HFFc6 (cell line): ENCODE data around the gene CBS. TPM values are rescaled to one million over a fixed set of nuclear protein-coding genes. Genes with fewer than 3 reads are reported as not detected.
A peak's percentile ranks its signal among the peaks of the same experiment; 100 is the strongest.
"Not testable (repeated sequence)": the region's sequence is repeated elsewhere in the genome, so short reads cannot be mapped to it uniquely, and the experiment has no call there.

Experiments used
- DNase-seq: peaks from one replicate; pipeline ENCODE4 v3.0.0-alpha.2; 2018
- H3K27ac Mint-ChIP-seq: 2 replicates; pipeline ENCODE4 v1.8.0; 2020; ENCODE audit warnings: mild to moderate bottlenecking, mixed read lengths
- H3K27me3 Mint-ChIP-seq: 2 replicates; pipeline ENCODE4 v1.8.0; 2021; ENCODE audit warnings: mild to moderate bottlenecking, moderate library complexity, mixed read lengths; ENCODE audit not compliant: insufficient read depth
- H3K36me3 Mint-ChIP-seq: 2 replicates; pipeline ENCODE4 v1.8.0; 2021; ENCODE audit warnings: low read depth, mixed read lengths
- H3K4me1 Mint-ChIP-seq: 2 replicates; pipeline ENCODE4 v1.8.0; 2020; ENCODE audit warnings: low read depth, mixed read lengths
- H3K4me3 Mint-ChIP-seq: 2 replicates; pipeline ENCODE4 v1.8.0; 2020; ENCODE audit warnings: mild to moderate bottlenecking, moderate library complexity, mixed read lengths
- H3K9me3 Mint-ChIP-seq: 2 replicates; pipeline ENCODE4 v1.8.0; 2020; ENCODE audit warnings: mild to moderate bottlenecking, mixed read lengths
- long read RNA-seq: library from polyadenylated mRNA; unstranded; transcript quantifications from one replicate; pipeline ENCODE4 v2.0.0, GENCODE V29; 2019
- total RNA-seq, 6 experiments: library from RNA; stranded (reverse); fragmentation: NEBNext Ultra II Directional; extraction: Animal tissue kit (Norgen Biotek cat#: 25700); gene quantifications; 2 replicates in 1 of 6; 3 replicates in 5 of 6; pipeline ENCODE4 v1.2.3, GENCODE V29; 2021

CBS gene
- 10 to 100 TPM; 39.8 to 57.0 (median 44.5) TPM for total RNA-seq
- long read RNA-seq, transcript CBS-204 (17 exons, 2,605 nt): major isoform, 84 of 129 reads
- long read RNA-seq, transcript CBS-201 (17 exons, 2,583 nt): minor isoform, 9 of 129 reads
- long read RNA-seq, partial matches to known transcripts: 18 of 129 reads
- long read RNA-seq, other reads (novel, unspliced or antisense): 15 of 129 reads

DNA sequence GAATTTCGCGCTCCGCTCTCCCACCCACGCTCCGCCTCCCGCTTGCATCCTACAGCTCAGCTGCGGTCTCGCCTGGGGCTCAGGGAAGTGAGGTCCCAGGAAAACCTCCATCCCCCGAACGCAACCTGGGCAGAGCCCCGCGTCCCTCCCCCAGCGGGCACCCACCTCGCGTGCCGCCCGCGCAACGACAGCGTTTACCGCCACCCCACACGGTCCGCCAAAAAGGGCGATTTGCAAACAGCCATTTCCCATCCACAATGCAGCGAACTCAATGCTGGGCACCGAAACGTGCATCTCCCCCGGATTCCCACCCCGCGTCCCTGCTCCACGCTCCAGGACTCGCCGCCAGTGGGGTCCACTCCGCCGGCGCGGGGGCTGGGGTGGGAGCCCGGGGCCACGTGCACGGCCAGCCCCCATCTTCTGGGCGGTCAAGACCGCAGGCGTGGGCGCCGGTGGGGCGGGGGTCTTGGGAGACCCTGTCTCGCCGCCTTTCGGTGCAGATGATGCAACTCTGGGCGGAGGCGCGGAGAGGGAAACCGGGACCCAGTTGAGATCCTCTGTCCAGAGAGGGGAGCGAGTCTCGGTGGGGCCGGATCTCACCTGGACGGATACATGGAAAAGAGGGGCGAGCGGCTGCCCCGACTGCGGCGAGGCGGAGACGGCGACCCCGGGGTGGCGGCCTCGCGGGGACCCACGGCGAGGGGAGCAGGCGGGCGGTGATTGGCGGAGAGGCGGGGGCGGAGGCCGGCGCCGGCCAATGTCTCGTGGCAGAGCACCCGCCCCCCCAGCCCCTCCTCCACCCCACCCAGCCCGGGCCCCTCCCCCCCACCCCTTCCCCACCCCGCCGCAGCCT lies at the start of gene CBS:
CBS (minus strand) TSS at position 666 of the 853 bp plus-strand sequence. CDS start 3,642 bp downstream, outside the sequence.
- H3K36me3 Mint-ChIP-seq, H3K27ac Mint-ChIP-seq, H3K9me3 Mint-ChIP-seq, H3K4me3 Mint-ChIP-seq, DNase-seq, H3K27me3 Mint-ChIP-seq, H3K4me1 Mint-ChIP-seq: not testable (repeated sequence)

DNA sequence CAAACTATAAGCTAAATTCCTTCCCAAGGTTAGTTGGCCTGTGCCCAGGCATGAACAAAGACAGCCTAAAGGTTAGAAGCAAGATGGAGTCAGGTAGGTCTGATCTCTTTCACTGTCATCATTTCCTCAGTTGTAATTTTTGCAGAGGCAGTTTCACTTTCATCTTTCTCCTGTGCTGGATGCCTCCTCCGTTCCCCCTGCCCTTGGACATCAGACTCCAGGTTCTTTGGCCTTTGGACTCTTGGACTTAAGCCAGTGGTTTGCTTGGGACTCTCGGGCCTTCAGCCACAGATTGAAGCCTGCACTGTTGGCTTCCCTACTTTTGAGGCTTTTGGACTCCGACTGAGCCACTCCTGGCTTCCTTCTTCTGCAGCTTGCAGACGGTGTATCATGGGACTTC lies 40.3 kb upstream of the CBS start:
- DNase-seq, H3K27me3 Mint-ChIP-seq, H3K9me3 Mint-ChIP-seq, H3K4me3 Mint-ChIP-seq, H3K36me3 Mint-ChIP-seq, H3K27ac Mint-ChIP-seq, H3K4me1 Mint-ChIP-seq: not testable (repeated sequence)

DNA sequence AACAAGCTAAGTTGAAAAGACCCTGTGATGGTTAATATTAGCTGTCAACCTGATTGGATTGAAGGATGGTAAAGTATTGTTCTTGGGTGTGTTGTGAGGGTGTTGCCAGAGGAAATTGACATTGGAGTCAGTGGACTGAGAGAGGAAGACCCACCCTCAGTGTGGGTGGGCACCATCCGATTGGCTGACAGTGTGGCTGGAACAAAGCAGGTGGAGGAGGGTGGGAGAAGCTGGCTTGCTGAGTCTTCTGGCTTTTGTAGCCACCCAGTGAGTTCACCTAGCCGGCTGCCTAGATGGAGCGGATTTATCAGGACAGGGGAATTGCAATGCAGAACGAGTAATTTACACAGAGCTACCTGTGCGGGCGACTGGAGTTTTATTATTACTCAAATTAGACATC lies 38.8 kb upstream of the CBS start:
- not testable (repeated sequence) for DNase-seq, H3K4me3 Mint-ChIP-seq, H3K9me3 Mint-ChIP-seq, H3K27me3 Mint-ChIP-seq, H3K4me1 Mint-ChIP-seq, H3K27ac Mint-ChIP-seq, H3K36me3 Mint-ChIP-seq

DNA sequence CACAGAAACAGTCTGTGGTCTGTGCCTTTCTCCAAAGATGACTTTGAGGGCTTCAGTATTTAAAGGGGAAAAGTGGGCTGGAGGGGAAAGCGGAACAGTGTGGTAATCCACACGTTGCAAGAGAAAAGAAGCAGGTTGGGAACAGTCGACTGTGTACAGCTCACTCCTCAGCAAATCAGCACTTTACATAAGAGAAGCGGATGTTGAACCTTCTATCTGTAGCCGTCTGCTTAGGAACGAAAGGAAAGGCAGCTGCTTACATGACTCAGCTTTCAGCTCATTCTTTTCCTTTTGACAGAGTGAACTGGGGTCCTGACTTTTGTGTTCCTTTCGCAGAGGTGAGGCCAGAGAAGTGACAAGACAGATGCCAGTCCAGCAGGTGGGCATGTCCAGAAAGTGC lies 33.4 kb upstream of the CBS start:
- not testable (repeated sequence) for H3K27ac Mint-ChIP-seq, H3K4me1 Mint-ChIP-seq, H3K9me3 Mint-ChIP-seq, H3K4me3 Mint-ChIP-seq, H3K27me3 Mint-ChIP-seq, DNase-seq, H3K36me3 Mint-ChIP-seq

DNA sequence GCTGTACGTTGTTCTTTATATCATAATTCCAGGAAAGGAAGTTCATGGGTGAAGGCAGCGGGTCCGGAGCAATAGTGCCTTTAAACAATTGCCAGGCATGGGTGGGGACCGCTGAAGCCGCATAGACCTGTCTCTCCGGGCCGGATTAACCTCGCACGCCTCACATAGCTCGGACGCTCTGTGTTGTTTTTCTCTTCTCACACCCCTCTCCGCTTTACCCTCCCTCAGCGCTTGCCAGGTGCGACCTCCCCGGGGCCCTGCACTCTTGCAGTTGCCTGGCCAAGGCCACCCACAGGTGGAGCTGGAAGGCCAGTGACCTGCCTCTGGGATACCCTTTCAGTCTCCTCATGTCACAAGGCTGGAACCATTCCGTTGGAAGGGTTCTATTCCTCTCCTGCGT lies 32.5 kb upstream of the CBS start:
- H3K36me3 Mint-ChIP-seq, H3K9me3 Mint-ChIP-seq, H3K27me3 Mint-ChIP-seq, H3K4me1 Mint-ChIP-seq, H3K27ac Mint-ChIP-seq, H3K4me3 Mint-ChIP-seq, DNase-seq: not testable (repeated sequence)

DNA sequence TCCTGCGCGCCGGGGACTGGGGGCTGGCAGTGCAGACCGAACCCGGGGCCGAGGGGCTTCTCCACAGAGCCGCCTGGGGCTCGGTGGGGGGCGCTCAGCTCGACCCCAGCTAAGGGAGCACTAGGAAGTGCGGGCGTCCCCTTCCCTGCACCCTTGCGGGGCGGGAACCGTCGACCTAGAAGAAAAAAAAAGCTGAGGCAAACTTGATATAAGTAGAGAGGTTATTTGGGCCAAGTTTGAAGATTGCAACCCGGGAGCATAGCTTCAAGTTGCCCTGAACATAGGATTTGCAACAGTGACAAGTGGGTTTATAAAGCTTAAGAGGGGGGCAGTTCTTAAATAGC lies 32.1 kb upstream of the CBS start:
- not testable (repeated sequence) for H3K4me1 Mint-ChIP-seq, H3K27ac Mint-ChIP-seq, DNase-seq, H3K9me3 Mint-ChIP-seq, H3K27me3 Mint-ChIP-seq, H3K4me3 Mint-ChIP-seq, H3K36me3 Mint-ChIP-seq

DNA sequence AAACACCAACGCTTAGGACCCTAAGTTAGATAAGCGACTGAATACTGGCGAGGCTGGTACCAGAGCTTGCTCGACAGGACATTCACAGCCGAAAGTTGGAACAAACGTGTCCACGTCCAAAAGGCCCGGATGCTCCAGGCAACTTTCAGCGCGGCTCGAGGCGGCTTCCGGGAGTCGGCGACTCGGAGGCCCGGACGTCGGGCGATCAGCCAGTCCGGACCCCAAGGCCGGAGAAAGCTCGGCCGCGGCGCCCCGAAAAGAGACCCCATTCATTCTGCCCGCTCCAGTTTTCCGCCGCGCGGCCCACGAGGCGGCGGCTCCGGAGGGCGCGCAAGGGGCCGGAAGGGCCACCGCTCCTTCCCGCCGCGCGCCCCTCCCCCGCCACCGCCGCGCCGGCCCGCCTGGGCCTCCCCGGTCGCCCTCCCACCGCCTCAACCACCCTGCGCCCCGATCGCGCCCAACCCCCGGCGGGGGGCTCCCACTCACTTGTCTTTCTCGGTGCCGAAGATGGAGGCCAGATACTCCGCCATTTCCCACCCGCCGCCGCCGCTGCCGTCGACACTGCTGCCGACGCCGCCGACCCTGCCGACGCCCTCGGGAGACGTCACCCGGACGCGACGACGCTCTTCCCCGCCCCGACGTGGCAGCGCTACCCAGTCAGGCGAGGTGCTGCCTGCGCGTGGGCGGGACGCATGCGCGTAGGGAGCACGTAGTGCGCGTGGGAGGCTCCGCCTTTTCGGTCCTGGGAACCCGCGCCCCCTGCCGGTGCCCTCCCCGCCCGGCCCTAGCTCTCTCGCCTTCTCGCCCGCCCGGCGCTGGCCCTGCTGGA lies 31.5 kb upstream of the CBS start, which contains the start of gene U2AF1:
U2AF1 (minus strand) TSS at position 606 of the 829 bp plus-strand sequence; CDS start at position 530, 76 bp downstream.
- not testable (repeated sequence) for H3K4me3 Mint-ChIP-seq, H3K9me3 Mint-ChIP-seq, H3K27ac Mint-ChIP-seq

DNA sequence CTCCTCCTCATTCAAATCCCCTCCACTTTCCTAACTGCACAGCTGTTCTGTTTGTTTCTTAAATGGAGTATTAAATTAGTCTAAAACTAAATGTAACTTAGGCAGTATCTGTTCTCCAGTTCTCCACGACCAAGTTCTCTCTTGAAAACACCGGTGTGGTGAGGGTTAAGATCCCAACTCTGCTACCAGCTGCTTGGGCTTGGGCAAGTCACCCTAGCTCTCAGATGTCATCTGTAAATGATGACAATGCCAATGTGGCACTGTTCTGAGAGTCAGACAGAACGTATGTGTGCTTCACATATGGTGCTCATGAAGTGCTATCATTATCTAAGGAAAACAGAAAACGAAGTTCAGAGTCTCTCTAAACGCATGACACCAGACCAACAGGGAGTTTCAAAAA lies 29.0 kb upstream of the CBS start:
- not testable (repeated sequence) for H3K4me3 Mint-ChIP-seq, H3K9me3 Mint-ChIP-seq, H3K27me3 Mint-ChIP-seq, DNase-seq, H3K27ac Mint-ChIP-seq, H3K36me3 Mint-ChIP-seq, H3K4me1 Mint-ChIP-seq

More for the DNA sequence above, 31.5 kb upstream of the CBS start, which contains the start of gene U2AF1:
- H3K27me3 Mint-ChIP-seq, H3K4me1 Mint-ChIP-seq, H3K36me3 Mint-ChIP-seq: not testable (repeated sequence)
- DNase-seq: peak; percentile 48

DNA sequence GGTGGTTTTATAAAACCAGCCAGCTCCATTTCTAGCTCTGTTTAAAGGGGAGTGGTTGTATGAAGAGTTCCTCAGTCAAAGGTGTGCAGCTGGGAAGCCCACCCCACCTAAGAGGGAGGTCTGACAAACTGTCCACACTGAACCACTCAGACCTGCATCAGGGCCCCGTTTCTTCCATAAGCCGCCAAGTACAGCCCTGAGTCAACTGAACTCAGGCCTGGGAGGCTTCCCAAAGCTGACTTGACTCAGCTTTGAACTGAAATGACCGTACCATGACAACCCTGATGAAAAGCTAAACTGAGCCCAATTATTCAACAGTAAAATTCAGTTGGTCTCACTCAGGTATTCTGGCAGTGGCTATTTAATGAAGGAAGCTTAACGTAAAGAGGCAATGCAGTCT lies 26.6 kb upstream of the CBS start:
- not testable (repeated sequence) for H3K4me1 Mint-ChIP-seq, H3K27me3 Mint-ChIP-seq, H3K36me3 Mint-ChIP-seq, DNase-seq, H3K9me3 Mint-ChIP-seq, H3K4me3 Mint-ChIP-seq, H3K27ac Mint-ChIP-seq

DNA sequence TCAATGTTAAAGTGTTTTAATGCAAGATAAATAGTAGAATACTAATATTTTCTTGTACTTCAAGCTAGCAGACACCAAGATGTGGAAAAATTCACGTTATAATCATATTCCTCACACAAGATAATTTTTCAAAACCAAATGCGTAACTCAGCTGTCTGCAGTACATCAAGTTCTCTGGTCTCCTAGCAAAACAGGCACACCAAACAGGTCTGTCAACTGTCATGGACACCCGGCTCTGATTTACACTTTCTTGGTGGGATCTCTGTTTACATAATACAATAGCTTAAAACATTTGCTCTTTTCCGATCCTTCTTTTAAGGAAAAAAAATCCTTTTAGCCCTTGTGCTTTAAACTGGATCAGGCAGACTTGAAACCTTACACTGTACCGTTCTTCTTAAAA lies 26.0 kb upstream of the CBS start:
- H3K27ac Mint-ChIP-seq, H3K9me3 Mint-ChIP-seq, H3K36me3 Mint-ChIP-seq, H3K27me3 Mint-ChIP-seq, H3K4me1 Mint-ChIP-seq, H3K4me3 Mint-ChIP-seq, DNase-seq: not testable (repeated sequence)

DNA sequence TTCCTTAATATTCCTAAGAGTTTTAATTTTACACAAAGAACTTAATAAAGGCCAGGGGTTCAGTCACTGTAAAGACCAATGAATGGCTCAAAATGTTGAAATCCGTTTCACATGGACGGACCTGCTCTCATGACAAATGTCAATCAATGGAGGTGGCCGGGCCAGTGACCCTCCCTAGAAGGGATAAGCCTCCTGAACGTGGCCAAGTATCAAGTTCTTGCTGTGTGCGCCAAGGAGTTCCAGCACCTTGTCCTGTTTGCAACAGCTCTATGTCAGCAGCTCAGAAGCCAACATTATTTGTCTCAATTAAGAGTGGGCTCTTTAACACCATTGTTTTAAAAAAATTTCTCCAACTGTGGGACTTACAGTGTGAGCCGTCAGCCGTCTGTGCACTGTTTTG lies 25.4 kb upstream of the CBS start:
- H3K27ac Mint-ChIP-seq, H3K36me3 Mint-ChIP-seq, H3K27me3 Mint-ChIP-seq, H3K4me3 Mint-ChIP-seq, DNase-seq, H3K4me1 Mint-ChIP-seq, H3K9me3 Mint-ChIP-seq: not testable (repeated sequence)

DNA sequence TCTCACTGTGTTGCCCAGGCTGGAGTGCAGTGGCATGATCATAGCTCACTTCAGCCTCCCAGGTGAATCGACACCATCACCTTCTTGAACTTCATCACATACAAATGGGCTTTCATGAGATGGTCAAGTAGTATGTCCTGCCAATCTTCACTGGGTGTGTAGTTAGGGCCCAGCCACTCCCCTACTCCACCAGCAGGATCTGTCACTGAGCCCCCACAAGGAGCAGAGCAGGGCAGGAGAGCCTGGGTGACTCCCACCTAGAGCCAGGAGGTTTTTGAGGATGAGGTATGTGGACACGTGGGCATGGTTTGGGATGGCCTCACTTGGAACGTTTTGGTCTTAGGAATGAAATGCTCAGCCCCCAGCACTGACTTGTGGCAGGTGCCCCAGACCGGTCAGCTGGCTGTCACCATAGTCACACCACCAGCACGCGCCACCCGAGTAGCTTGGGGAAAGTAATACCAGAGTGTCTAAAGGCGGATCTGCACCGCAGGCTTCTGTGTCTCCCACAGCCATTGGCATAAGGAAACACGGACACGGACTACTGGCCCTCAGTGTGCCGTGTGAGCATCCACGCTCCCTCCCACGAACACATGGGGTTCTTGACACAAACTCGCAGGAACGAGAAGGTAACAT lies 16.5 kb upstream of the CBS start:
- not testable (repeated sequence) for H3K36me3 Mint-ChIP-seq, DNase-seq, H3K4me3 Mint-ChIP-seq, H3K9me3 Mint-ChIP-seq, H3K27me3 Mint-ChIP-seq, H3K4me1 Mint-ChIP-seq, H3K27ac Mint-ChIP-seq

DNA sequence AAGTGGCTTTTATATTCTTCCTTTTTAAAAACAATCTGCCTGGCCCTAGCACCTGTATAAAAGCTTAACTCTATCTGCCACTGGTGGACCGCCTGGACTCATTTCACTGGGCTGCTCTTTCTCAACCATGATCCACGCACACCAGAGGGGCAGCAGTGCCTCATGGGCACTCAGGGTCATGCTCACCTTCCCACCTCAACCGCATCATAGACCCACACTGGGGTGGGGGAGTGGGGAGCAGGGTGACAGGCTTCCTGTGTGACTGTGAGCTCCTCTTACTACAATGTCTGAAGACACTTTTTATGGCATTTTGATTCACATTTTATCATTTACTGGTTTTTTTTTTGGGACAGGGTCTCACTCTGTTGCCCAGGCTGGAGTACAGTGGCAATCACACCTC lies 15.3 kb upstream of the CBS start:
- H3K9me3 Mint-ChIP-seq, H3K4me1 Mint-ChIP-seq, H3K27ac Mint-ChIP-seq, H3K36me3 Mint-ChIP-seq, H3K27me3 Mint-ChIP-seq, DNase-seq, H3K4me3 Mint-ChIP-seq: not testable (repeated sequence)
